HUES64 (cell line): ENCODE data around the gene COL23A1.

ENCODE experiments used
- H3K27ac ChIP-seq: 2 replicates; pipeline ENCODE4 v1.7.0; 2013; ENCODE audit warnings: low read depth, low read length, inconsistent platforms
- H3K27me3 ChIP-seq: 2 replicates; pipeline ENCODE4 v1.6.1; 2013; ENCODE audit warnings: mild to moderate bottlenecking, low read length; ENCODE audit not compliant: insufficient read depth
- H3K36me3 ChIP-seq: 2 replicates; pipeline ENCODE4 v1.6.1; 2013; ENCODE audit warnings: mild to moderate bottlenecking, low read length; ENCODE audit not compliant: insufficient read depth
- H3K4me1 ChIP-seq: 2 replicates; pipeline ENCODE4 v1.6.1; 2013; ENCODE audit warnings: mild to moderate bottlenecking, low read length, moderate library complexity; ENCODE audit not compliant: insufficient read depth
- H3K4me3 ChIP-seq: 2 replicates; pipeline ENCODE4 v1.5.1; 2013; ENCODE audit warnings: mild to moderate bottlenecking, low read length, moderate library complexity
- H3K9ac ChIP-seq: 2 replicates; pipeline ENCODE4 v1.6.1; 2013; ENCODE audit warnings: mild to moderate bottlenecking, low read depth, low read length
- H3K9me3 ChIP-seq: 2 replicates; pipeline ENCODE4 v1.6.1; 2013; ENCODE audit warnings: low read depth, low read length; ENCODE audit not compliant: insufficient read depth
- WGBS: fragments of 150-250, 120-280 bp; methylation state at CpG from one replicate; pipeline ENCODE4 v1.1.7; 2013; ENCODE audit warnings: missing lambda C conversion rate; 5-methylcytosine and 5-hydroxymethylcytosine counted together

The COL23A1 gene

GRCh38 chr5:178271231-178271630 is 319.0 kb downstream of the COL23A1 start:
- no peaks in the 10 kb centered on the region for H3K36me3 ChIP-seq
- no peaks in the 10 kb centered on the region for H3K27me3 ChIP-seq
- 92% methylated on average over 4 of the region's 4 CpGs for WGBS
- no peak overlapping the region for H3K4me3 ChIP-seq
- H3K4me1 ChIP-seq: no peaks in the 10 kb centered on the region
- H3K9me3 ChIP-seq: no peaks in the 10 kb centered on the region
- H3K27ac ChIP-seq: no peak overlapping the region
- no peak overlapping the region for H3K9ac ChIP-seq

- Histone ChIP-seq H3K27me3 (no peaks in the 10 kb centered on the region), H3K9me3 (no peaks in the 10 kb centered on the region), H3K4me3 (no peak overlapping the region), H3K36me3 (no peaks in the 10 kb centered on the region), H3K4me1 (no peaks in the 10 kb centered on the region), H3K27ac (no peak overlapping the region), H3K9ac (no peak overlapping the region)
- WGBS: 92% methylated on average over 1 of the region's 1 CpG
Measured at GRCh38 chr5:178269499-178269898, 320.7 kb downstream of the COL23A1 start.

- Histone ChIP-seq H3K27ac (no peak overlapping the region), H3K9ac (no peak overlapping the region), H3K36me3 (no peaks in the 10 kb centered on the region), H3K4me3 (no peak overlapping the region), H3K27me3 (no peaks in the 10 kb centered on the region), H3K4me1 (no peaks in the 10 kb centered on the region), H3K9me3 (no peaks in the 10 kb centered on the region)
- WGBS: 89% methylated on average over 10 of the region's 10 CpGs
Measured at GRCh38 chr5:178267876-178268275, 322.3 kb downstream of the COL23A1 start.

- H3K27ac ChIP-seq: no peak overlapping the region
- H3K4me3 ChIP-seq: no peak overlapping the region
- H3K9ac ChIP-seq: no peak overlapping the region
- H3K27me3 ChIP-seq: no peaks in the 10 kb centered on the region
- H3K4me1 ChIP-seq: no peaks in the 10 kb centered on the region
- WGBS: 87% methylated on average over 6 of the region's 6 CpGs
- no peaks in the 10 kb centered on the region for H3K36me3 ChIP-seq
- no peaks in the 10 kb centered on the region for H3K9me3 ChIP-seq
Measured at GRCh38 chr5:178267245-178267644, 322.9 kb downstream of the COL23A1 start.

GRCh38 chr5:178266581-178266980 is 323.6 kb downstream of the COL23A1 start:
- H3K9me3 ChIP-seq: no peaks in the 10 kb centered on the region
- no peaks in the 10 kb centered on the region for H3K4me1 ChIP-seq
- no peak overlapping the region for H3K4me3 ChIP-seq
- H3K36me3 ChIP-seq: no peaks in the 10 kb centered on the region
- H3K9ac ChIP-seq: no peak overlapping the region
- H3K27ac ChIP-seq: no peak overlapping the region
- WGBS: 92% methylated on average over 10 of the region's 10 CpGs
- no peaks in the 10 kb centered on the region for H3K27me3 ChIP-seq

- WGBS: 98% methylated on average over 7 of the region's 7 CpGs
- Histone ChIP-seq H3K27me3 (no peaks in the 10 kb centered on the region), H3K27ac (no peak overlapping the region), H3K9me3 (no peaks in the 10 kb centered on the region), H3K4me3 (no peak overlapping the region), H3K36me3 (no peaks in the 10 kb centered on the region), H3K9ac (no peak overlapping the region), H3K4me1 (no peaks in the 10 kb centered on the region)
Measured at GRCh38 chr5:178265746-178266145, 324.4 kb downstream of the COL23A1 start.

- H3K4me3 ChIP-seq: no peak overlapping the region
- no peak overlapping the region for H3K9ac ChIP-seq
- no peak overlapping the region for H3K27ac ChIP-seq
- H3K36me3 ChIP-seq: no peaks in the 10 kb centered on the region
- H3K4me1 ChIP-seq: no peaks in the 10 kb centered on the region
- WGBS: 91% methylated on average over 4 of the region's 4 CpGs
- H3K9me3 ChIP-seq: no peaks in the 10 kb centered on the region
- no peaks in the 10 kb centered on the region for H3K27me3 ChIP-seq
Measured at GRCh38 chr5:178264044-178264443, 326.1 kb downstream of the COL23A1 start.

GRCh38 chr5:178261666-178262600 is 328.3 kb downstream of the COL23A1 start:
- no peaks in the 10 kb centered on the region for H3K4me1 ChIP-seq
- no peaks in the 10 kb centered on the region for H3K27me3 ChIP-seq
- no peak overlapping the region for H3K4me3 ChIP-seq
- no peak overlapping the region for H3K27ac ChIP-seq
- no peak overlapping the region for H3K9ac ChIP-seq
- 94% methylated on average over 19 of the region's 19 CpGs for WGBS
- H3K36me3 ChIP-seq: no peaks in the 10 kb centered on the region
- H3K9me3 ChIP-seq: no peaks in the 10 kb centered on the region

GRCh38 chr5:178259623-178260536 is 330.3 kb downstream of the COL23A1 start:
- H3K27ac ChIP-seq: no peak overlapping the region
- no peak overlapping the region for H3K4me3 ChIP-seq
- no peak overlapping the region for H3K9ac ChIP-seq
- WGBS: 87% methylated on average over 19 of the region's 21 CpGs
- H3K9me3 ChIP-seq: no peaks in the 10 kb centered on the region
- no peaks in the 10 kb centered on the region for H3K36me3 ChIP-seq
- no peaks in the 10 kb centered on the region for H3K4me1 ChIP-seq
- no peaks in the 10 kb centered on the region for H3K27me3 ChIP-seq

- Histone ChIP-seq H3K4me1 (no peaks in the 10 kb centered on the region), H3K36me3 (no peaks in the 10 kb centered on the region), H3K27ac (no peak overlapping the region), H3K9me3 (no peaks in the 10 kb centered on the region), H3K9ac (no peak overlapping the region), H3K27me3 (no peaks in the 10 kb centered on the region), H3K4me3 (no peak overlapping the region)
- 98% methylated on average over 4 of the region's 4 CpGs for WGBS
Measured at GRCh38 chr5:178257650-178258049, 332.5 kb downstream of the COL23A1 start.

GRCh38 chr5:178256746-178257145 is 333.4 kb downstream of the COL23A1 start:
- Histone ChIP-seq H3K4me3 (no peak overlapping the region), H3K27ac (no peak overlapping the region), H3K9ac (no peak overlapping the region), H3K27me3 (no peaks in the 10 kb centered on the region), H3K9me3 (no peaks in the 10 kb centered on the region), H3K36me3 (no peaks in the 10 kb centered on the region), H3K4me1 (no peaks in the 10 kb centered on the region)
- WGBS: 84% methylated on average over 19 of the region's 19 CpGs
